ENCODE measurements around the gene RANBP9.

The RANBP9 gene

DNA sequence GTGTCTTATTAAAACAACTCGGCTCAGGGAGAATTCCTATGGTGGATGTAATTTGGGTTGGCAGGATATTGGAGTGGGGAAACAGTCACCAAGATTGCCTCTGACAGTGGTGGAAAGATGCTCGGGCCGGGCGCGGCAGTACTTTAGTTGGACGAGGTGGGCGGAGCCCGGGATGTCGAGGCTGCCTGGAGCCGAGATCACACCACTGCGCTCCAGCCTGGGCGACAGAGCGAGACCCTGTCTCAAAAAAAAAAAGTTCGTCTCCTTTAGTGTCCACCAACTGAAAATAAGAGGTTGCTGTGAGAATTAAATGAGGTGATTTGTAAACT lies 95.9 kb downstream of the RANBP9 start:
- in situ Hi-C loops (cut with HindIII; ENCODE audit: low sequenced_read_pairs) = no loop called here
- DNase-seq (ENCODE audit: low read depth) = no peak
- H3K4me3 ChIP-seq (ENCODE audit: low read depth, low read length) = peak overlapping the region; percentile 100
- TF ChIP-seq, protein P1, sequence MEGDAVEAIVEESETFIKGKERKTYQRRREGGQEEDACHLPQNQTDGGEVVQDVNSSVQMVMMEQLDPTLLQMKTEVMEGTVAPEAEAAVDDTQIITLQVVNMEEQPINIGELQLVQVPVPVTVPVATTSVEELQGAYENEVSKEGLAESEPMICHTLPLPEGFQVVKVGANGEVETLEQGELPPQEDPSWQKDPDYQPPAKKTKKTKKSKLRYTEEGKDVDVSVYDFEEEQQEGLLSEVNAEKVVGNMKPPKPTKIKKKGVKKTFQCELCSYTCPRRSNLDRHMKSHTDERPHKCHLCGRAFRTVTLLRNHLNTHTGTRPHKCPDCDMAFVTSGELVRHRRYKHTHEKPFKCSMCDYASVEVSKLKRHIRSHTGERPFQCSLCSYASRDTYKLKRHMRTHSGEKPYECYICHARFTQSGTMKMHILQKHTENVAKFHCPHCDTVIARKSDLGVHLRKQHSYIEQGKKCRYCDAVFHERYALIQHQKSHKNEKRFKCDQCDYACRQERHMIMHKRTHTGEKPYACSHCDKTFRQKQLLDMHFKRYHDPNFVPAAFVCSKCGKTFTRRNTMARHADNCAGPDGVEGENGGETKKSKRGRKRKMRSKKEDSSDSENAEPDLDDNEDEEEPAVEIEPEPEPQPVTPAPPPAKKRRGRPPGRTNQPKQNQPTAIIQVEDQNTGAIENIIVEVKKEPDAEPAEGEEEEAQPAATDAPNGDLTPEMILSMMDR (IDR thresholded peaks at IDR 0.05; ENCODE audit: low read depth, low read length, missing control alignments) = no peak

DNA sequence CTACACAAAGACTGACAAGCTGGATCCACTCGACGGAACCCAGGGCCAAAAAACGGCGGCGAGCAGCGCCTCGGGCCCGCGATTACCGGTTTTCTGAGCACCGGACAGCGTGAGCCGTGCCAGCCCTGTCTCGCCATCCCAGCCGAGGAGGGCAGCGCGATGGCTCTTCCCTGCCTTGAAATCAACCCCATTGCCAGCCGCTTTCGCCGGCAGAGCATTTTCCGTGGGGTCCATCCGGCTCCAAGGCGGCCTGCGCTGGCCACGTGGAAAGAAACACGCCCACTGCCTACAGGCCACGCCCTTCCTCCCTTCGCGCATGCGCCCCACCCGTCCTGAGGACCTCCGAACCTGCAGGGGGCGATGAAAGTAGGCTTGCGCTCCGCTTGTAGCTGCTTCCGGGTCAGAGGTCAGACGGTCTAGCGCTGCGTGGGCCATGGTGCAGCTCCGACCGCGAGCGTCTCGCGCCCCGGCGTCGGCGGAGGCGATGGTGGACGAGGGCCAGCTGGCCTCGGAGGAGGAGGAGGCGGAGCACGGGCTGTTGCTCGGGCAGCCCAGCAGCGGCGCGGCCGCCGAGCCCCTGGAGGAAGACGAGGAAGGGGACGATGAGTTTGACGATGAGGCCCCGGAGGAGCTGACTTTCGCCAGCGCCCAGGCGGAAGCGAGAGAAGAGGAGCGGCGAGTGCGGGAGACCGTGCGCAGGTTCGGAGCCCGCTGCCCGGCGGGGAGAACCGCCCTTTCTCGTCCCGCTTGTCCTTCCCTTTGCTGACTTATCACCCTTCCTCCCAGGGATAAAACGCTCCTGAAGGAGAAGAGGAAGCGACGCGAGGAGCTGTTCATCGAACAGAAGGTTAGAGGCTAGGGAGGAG lies 96.5 kb downstream of the RANBP9 start, which contains the start of gene NOL7:
Gene NOL7, plus strand, starts transcription at position 410 of the 866 bp plus-strand sequence. Its CDS starts 24 bp downstream, at position 434.
- in situ Hi-C loops (cut with HindIII; ENCODE audit: low sequenced_read_pairs) = no loop called here
- peak within 1 kb of the TSS; percentile 100 for H3K4me3 ChIP-seq (ENCODE audit: low read depth, low read length)
- TF ChIP-seq, protein P1 (IDR thresholded peaks at IDR 0.05; ENCODE audit: low read depth, low read length, missing control alignments) = peak; percentile 90
- peak; percentile 96 for DNase-seq (ENCODE audit: low read depth)

DNA sequence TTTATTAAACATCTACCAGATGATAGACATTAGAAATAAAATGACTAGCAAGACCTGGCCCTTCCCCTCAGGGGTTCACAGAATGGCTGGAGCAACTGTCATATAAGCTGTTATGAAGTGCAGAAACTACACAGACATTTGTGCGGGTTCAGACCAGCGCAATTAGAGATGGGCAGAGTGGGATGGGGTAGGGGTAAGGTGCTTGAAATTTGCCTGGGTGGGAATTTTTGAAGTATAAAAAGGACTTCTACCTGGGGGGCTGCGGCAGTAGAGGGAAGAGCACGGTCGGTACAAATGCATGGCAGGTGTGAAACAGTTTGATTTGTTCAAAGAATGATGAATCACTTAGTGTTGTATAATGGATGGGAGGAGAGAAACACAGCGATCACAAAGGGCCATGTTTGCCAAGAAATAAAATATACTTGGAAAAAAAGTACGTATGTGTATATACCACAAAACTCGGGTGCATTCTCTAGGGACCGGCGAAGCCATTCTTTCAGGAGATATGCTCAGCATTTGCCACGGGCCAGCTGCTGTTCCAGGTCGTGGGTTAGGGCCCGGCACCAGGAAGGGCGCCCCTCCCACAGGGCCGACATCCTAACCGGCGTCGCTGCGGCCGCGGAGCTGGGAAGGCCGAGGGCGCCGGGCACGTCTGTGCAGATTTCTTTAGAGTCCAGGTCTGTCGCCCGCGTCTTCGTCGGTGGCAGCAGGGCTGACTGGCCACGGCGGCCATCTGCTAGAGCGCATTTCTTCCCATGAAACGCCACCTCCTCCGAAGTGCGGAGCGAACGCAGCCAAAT lies 97.3 kb downstream of the RANBP9 start:
- in situ Hi-C loops (cut with HindIII; ENCODE audit: low sequenced_read_pairs) = no loop called here
- no peak for DNase-seq (ENCODE audit: low read depth)
- TF ChIP-seq, protein P1 (IDR thresholded peaks at IDR 0.05; ENCODE audit: low read depth, low read length, missing control alignments) = no peak
- peak overlapping the region; percentile 100 for H3K4me3 ChIP-seq (ENCODE audit: low read depth, low read length)

DNA sequence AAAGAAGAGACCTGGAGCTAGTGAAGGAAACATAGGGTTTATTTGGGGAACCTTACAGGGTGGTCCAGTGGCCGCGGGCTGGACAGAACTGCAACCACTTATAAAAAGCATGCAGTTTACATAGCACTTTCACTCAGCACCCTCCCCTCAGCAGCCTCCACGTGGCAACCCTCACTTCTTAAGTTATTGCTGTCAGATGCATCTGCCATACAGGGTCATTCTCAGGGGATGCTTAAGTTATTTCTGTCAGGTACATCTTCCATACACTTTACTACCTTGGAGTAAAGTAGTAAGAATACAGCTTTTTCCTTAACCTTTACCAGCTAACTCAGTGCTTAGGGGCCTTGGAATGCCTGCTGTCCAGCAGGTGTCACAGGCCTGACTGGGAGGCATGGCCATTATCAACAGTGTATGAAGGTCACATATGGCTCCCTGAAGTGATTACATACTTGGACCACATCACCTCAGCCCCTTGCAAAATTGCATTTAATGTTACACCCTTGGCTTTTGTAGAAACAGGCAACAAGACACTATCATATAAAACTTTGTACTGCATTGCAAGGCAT lies 98.5 kb downstream of the RANBP9 start:
- in situ Hi-C loops (cut with HindIII; ENCODE audit: low sequenced_read_pairs) = no loop called here
- no peak for DNase-seq (ENCODE audit: low read depth)
- H3K4me3 ChIP-seq (ENCODE audit: low read depth, low read length) = no peak overlapping the region
- TF ChIP-seq, protein P1 (IDR thresholded peaks at IDR 0.05; ENCODE audit: low read depth, low read length, missing control alignments) = no peak

DNA sequence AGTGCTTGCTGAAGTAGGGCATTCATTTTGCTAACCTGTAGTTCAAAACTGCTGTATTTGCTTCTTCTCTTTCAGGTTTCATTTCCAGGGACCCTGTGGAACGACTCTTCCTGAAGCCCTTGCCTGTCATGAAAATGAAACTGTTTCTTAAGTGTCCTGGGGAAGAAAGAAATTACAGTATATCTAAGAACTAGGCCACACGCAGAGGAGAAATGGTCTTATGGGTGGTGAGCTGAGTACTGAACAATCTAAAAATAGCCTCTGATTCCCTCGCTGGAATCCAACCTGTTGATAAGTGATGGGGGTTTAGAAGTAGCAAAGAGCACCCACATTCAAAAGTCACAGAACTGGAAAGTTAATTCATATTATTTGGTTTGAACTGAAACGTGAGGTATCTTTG lies 99.9 kb downstream of the RANBP9 start:
- in situ Hi-C loops (cut with HindIII; ENCODE audit: low sequenced_read_pairs) = no loop called here
- no peak overlapping the region for H3K4me3 ChIP-seq (ENCODE audit: low read depth, low read length)
- no peak for DNase-seq (ENCODE audit: low read depth)
- TF ChIP-seq, protein P1 (IDR thresholded peaks at IDR 0.05; ENCODE audit: low read depth, low read length, missing control alignments) = no peak

DNA sequence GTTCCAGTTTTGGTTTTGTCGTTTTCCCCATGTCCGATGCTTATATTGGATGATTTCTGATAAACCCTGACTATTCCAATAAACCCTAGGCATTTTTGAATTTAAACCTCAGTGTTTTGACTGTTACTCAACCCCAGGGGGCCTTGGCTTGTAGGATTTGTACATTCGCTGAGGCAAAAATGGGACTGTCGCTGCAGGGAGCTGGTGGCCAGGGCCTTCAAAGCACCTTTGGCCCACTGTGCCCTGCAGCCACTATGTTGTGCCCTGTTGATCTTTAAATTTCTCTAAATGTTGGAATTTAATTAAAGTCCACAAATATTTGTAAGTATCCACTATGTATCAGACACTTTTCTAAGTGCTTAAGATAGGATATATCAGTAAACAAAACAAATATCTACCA lies 106.0 kb downstream of the RANBP9 start:
- no peak overlapping the region for H3K4me3 ChIP-seq (ENCODE audit: low read depth, low read length)
- TF ChIP-seq, protein P1 (IDR thresholded peaks at IDR 0.05; ENCODE audit: low read depth, low read length, missing control alignments) = no peak
- in situ Hi-C loops (cut with HindIII; ENCODE audit: low sequenced_read_pairs) = no loop called here
- no peak for DNase-seq (ENCODE audit: low read depth)

Data from astrocyte of the cerebellum (primary cell).